22Rv1 (cell line): ENCODE data around the gene ATP2B2.

Experiments used
- CTCF ChIP-seq: fragments of 450-650 bp; IDR thresholded peaks from 2 replicates; pipeline ENCODE4 v1.5.1; 2017; ENCODE audit warnings: mild to moderate bottlenecking
- ZFX ChIP-seq: fragments of 450-650 bp; IDR thresholded peaks from 2 replicates; pipeline ENCODE4 v1.6.1; 2017; ENCODE audit warnings: antibody characterized with exemption, borderline replicate concordance

GRCh38 chr3:10447110-10447509, 58.3 kb downstream of the ATP2B2 start:
- no peak for TF ChIP-seq CTCF
- no peak for TF ChIP-seq ZFX
